ENCODE data around the gene DKK2.

Gene DKK2

DNA sequence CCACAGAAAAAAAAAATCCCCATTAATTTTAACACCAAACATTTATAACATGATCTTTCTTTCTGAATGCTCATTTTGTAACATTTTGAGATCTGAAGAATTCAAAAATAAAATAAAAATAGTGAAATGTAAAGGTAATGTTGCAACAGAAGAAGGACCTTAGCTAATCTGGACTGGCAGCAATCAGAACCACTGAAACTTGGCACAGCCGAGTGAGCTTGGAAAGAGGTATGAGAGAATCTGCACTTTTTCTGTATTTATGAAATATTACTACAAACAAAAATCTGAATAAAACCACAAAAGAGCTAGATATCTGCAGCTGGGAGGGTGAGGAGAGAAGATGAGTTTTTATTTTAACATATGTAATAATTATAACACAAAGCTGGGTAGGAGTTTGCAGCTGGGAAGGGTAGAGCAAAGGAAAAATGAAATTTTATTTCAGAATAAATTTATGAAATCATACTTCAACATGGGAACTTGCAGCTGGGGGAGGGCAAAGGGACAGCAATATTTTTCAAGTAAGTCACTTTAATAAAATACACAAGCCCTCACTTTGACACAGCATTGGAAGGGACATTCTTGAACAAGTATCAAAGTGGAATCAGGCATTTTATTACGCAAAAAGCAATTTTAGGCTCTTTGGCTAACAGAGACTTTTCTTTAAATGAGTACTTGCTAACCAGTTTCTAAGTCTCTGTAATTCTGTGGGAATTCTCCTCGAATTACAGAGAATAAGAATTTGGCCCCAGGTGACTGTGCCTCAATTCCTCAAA lies 26.7 kb downstream of the DKK2 start:
- Histone ChIP-seq H3F3A (ENCODE audit: insufficient read depth, low read length) (no peaks in the 10 kb centered on the region), H3K4me2 (ENCODE audit: low read length) (no peak overlapping the region), H3K9ac (ENCODE audit: low read length) (no peak overlapping the region), H3K4me1 (ENCODE audit: insufficient read depth, low read length, severe bottlenecking) (no peaks in the 10 kb centered on the region), H2AFZ (ENCODE audit: low read length) (no peak overlapping the region), H3K79me2 (ENCODE audit: insufficient read depth, low read length) (no peaks in the 10 kb centered on the region), H3K4me3 (ENCODE audit: low read depth, low read length, poor library complexity, severe bottlenecking) (no peak overlapping the region), H3K9me3 (ENCODE audit: low read length) (no peaks in the 10 kb centered on the region), H3K27me3 (ENCODE audit: insufficient read depth, low read length) (no peaks in the 10 kb centered on the region), H3K36me3 (ENCODE audit: insufficient read depth, low read length) (no peaks in the 10 kb centered on the region), H4K20me1 (ENCODE audit: insufficient read depth, low read length) (no peaks in the 10 kb centered on the region), H3K9me2 (ENCODE audit: low read depth, low read length) (no peaks in the 10 kb centered on the region), H3K27ac (ENCODE audit: low read depth, low read length, poor library complexity, severe bottlenecking) (no peak overlapping the region)
- TF ChIP-seq, protein P1, sequence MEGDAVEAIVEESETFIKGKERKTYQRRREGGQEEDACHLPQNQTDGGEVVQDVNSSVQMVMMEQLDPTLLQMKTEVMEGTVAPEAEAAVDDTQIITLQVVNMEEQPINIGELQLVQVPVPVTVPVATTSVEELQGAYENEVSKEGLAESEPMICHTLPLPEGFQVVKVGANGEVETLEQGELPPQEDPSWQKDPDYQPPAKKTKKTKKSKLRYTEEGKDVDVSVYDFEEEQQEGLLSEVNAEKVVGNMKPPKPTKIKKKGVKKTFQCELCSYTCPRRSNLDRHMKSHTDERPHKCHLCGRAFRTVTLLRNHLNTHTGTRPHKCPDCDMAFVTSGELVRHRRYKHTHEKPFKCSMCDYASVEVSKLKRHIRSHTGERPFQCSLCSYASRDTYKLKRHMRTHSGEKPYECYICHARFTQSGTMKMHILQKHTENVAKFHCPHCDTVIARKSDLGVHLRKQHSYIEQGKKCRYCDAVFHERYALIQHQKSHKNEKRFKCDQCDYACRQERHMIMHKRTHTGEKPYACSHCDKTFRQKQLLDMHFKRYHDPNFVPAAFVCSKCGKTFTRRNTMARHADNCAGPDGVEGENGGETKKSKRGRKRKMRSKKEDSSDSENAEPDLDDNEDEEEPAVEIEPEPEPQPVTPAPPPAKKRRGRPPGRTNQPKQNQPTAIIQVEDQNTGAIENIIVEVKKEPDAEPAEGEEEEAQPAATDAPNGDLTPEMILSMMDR (IDR thresholded peaks at IDR 0.05; ENCODE audit: low read length), result no peak
- no peak for TF ChIP-seq EZH2 (IDR thresholded peaks at IDR 0.05; ENCODE audit: borderline replicate concordance, low read length)

DNA sequence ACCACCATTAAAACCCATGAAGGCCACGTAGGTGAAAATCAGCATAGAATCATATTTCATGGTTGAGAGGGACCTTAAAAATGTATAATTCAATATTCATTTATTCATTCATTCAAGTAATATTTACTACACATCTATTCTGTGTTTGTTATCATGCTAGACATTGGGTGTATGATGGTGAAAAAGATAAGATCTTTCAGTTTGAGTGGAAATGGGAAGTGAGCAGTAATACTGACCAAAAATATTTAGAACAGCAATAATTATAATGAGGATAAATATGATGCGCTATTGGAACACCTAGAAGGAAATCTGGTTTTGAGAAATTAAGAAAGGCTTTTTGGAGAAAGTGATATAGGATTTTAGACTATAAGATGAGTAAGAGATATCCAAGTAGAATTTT lies 28.0 kb downstream of the DKK2 start:
- Histone ChIP-seq H3K4me3 (ENCODE audit: low read depth, low read length, poor library complexity, severe bottlenecking) (no peak overlapping the region), H3K36me3 (ENCODE audit: insufficient read depth, low read length) (no peaks in the 10 kb centered on the region), H3F3A (ENCODE audit: insufficient read depth, low read length) (no peaks in the 10 kb centered on the region), H3K9me3 (ENCODE audit: low read length) (no peaks in the 10 kb centered on the region), H3K9ac (ENCODE audit: low read length) (no peak overlapping the region), H3K9me2 (ENCODE audit: low read depth, low read length) (no peaks in the 10 kb centered on the region), H4K20me1 (ENCODE audit: insufficient read depth, low read length) (no peaks in the 10 kb centered on the region), H3K4me2 (ENCODE audit: low read length) (no peak overlapping the region), H2AFZ (ENCODE audit: low read length) (no peak overlapping the region), H3K79me2 (ENCODE audit: insufficient read depth, low read length) (no peaks in the 10 kb centered on the region), H3K27ac (ENCODE audit: low read depth, low read length, poor library complexity, severe bottlenecking) (no peak overlapping the region), H3K4me1 (ENCODE audit: insufficient read depth, low read length, severe bottlenecking) (no peaks in the 10 kb centered on the region), H3K27me3 (ENCODE audit: insufficient read depth, low read length) (no peaks in the 10 kb centered on the region)
- TF ChIP-seq, protein P1 (IDR thresholded peaks at IDR 0.05; ENCODE audit: low read length), result no peak
- TF ChIP-seq EZH2 (IDR thresholded peaks at IDR 0.05; ENCODE audit: borderline replicate concordance, low read length), result no peak

DNA sequence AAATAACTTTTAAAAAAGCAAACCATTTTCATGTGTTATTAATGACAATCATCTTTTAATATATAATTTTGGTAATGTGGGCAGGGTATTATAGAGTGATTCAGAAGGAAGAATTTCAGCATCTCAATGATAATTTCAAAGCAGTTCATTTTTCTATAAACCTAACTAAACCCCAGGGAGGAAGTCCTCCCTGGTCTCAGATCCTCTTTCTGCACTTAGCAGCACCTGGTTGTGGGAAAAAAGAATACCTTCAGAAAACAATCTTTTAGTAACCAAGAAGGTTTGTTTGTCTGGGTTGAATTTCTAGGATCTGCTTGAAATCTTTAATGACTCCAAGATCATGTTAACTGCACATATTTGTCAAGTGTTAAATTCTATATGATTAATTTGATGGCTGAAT lies 29.9 kb downstream of the DKK2 start:
- Histone ChIP-seq H3K9me3 (ENCODE audit: low read length) (no peaks in the 10 kb centered on the region), H3F3A (ENCODE audit: insufficient read depth, low read length) (no peaks in the 10 kb centered on the region), H3K4me2 (ENCODE audit: low read length) (no peak overlapping the region), H3K27ac (ENCODE audit: low read depth, low read length, poor library complexity, severe bottlenecking) (no peak overlapping the region), H4K20me1 (ENCODE audit: insufficient read depth, low read length) (no peaks in the 10 kb centered on the region), H3K36me3 (ENCODE audit: insufficient read depth, low read length) (no peaks in the 10 kb centered on the region), H2AFZ (ENCODE audit: low read length) (no peak overlapping the region), H3K4me3 (ENCODE audit: low read depth, low read length, poor library complexity, severe bottlenecking) (no peak overlapping the region), H3K9ac (ENCODE audit: low read length) (no peak overlapping the region), H3K27me3 (ENCODE audit: insufficient read depth, low read length) (no peaks in the 10 kb centered on the region), H3K4me1 (ENCODE audit: insufficient read depth, low read length, severe bottlenecking) (no peaks in the 10 kb centered on the region), H3K9me2 (ENCODE audit: low read depth, low read length) (no peaks in the 10 kb centered on the region), H3K79me2 (ENCODE audit: insufficient read depth, low read length) (no peaks in the 10 kb centered on the region)
- TF ChIP-seq, protein P1 (IDR thresholded peaks at IDR 0.05; ENCODE audit: low read length), result no peak
- TF ChIP-seq EZH2 (IDR thresholded peaks at IDR 0.05; ENCODE audit: borderline replicate concordance, low read length), result no peak
